Stomach (tissue), 9 donors: Measurements from ENCODE around the gene TRIM46. TPM values are rescaled to one million over a fixed set of nuclear protein-coding genes. Genes with fewer than 3 reads are reported as not detected.
A peak's percentile ranks its signal among the peaks of the same experiment; 100 is the strongest.

Source experiments
- DNase-seq, 2 donors: peaks; one replicate each; pipeline versions ENCODE4 v3.0.0 to v3.0.0-alpha.2; 2013 to 2019
- H3K27ac ChIP-seq, 5 donors: fragments of 200-600 bp in 4 of 5; sonication (generic) in 4 of 5; one replicate each; pipeline ENCODE4 v1.5.1; 2013 to 2019; ENCODE audit warnings: mild to moderate bottlenecking in 1 of 5, moderate library complexity in 1 of 5
- H3K27me3 ChIP-seq, 3 donors: fragments of 200-600 bp; sonication (generic); one replicate each; pipeline ENCODE4 v1.5.1; 2017 to 2019; ENCODE audit warnings: mixed run types in 1 of 3
- H3K36me3 ChIP-seq, 4 donors: fragments of 200-600 bp; sonication (generic); 1 replicate in 3 of 4; 2 replicates in 1 of 4; pipeline ENCODE4 v1.5.1; 2016 to 2019
- H3K4me1 ChIP-seq, 4 donors: fragments of 200-600 bp; sonication (generic); one replicate each; pipeline ENCODE4 v1.5.1; 2016 to 2019
- H3K4me3 ChIP-seq, 4 donors: fragments of 200-600 bp; sonication (generic) in 3 of 4; one replicate each; pipeline ENCODE4 v1.5.1; 2016 to 2019; ENCODE audit warnings: mild to moderate bottlenecking in 1 of 4
- H3K9me3 ChIP-seq, 4 donors: fragments of 200-600 bp; sonication (generic); one replicate each; pipeline ENCODE4 v1.5.1; 2016 to 2019
- EP300 ChIP-seq: sonication (generic); formaldehyde crosslinking; IDR thresholded peaks from one replicate; pipeline ENCODE4 v1.6.1; 2017; ENCODE audit warnings: antibody characterized with exemption
- POLR2A ChIP-seq, 4 donors: fragments of 450-650 bp; IDR thresholded peaks; one replicate each; pipeline ENCODE4 v1.6.1; 2016; ENCODE audit warnings: antibody characterized with exemption in 4 of 4, control low read depth in 2 of 4, mild to moderate bottlenecking in 1 of 4, moderate library complexity in 1 of 4
- POLR2AphosphoS5 ChIP-seq, 3 donors: sonication (generic); formaldehyde crosslinking; IDR thresholded peaks; one replicate each; pipeline ENCODE4 v1.6.1; 2016; ENCODE audit warnings: antibody characterized with exemption in 3 of 3
- WGBS, 5 donors: extraction: QIAGEN DNeasy Blood & Tissue Kit in 3 of 5; methylation state at CpG; one replicate each; pipeline versions ENCODE4 v1.1.5 to v1.1.7; 2013 to 2018; 5-methylcytosine and 5-hydroxymethylcytosine counted together
- intact Hi-C: fragments of 100-400 bp; cut with DNase I; formaldehyde crosslinking; loops from one replicate; pipeline ENCODE4 v1.15.1; 2023; ENCODE audit warnings: low total_unique reads
- polyA plus RNA-seq, 3 donors: library from polyadenylated mRNA; stranded (reverse); fragments of 200-250 nt; gene quantifications; one replicate each; pipeline ENCODE4 v1.2.3, GENCODE V29; 2013
- total RNA-seq, 5 donors: library from RNA; depleted of rRNA; stranded (reverse); fragments of >200 nt; gene quantifications; one replicate each; pipeline versions ENCODE4 v1.1.0 to v1.2.3, GENCODE V29; 2014 to 2016
- TF ChIP-seq, protein P1 (sequence below), 7 experiments: fragments of 450-650 bp in 4 of 7; fragments of 200-600 bp in 3 of 7; sonication (generic) in 3 of 7; IDR thresholded peaks; one replicate each; pipeline ENCODE4 v1.5.1; 2016 to 2019; ENCODE audit warnings: antibody characterized with exemption in 7 of 7, control low read depth in 2 of 7, mild to moderate bottlenecking in 1 of 7
- donor health status: healthy with polysubstance abuse.
- donor health status: Bipolar disorder and iron deficiency.
- donor health status: healthy.

TRIM46 gene
- total and polyA plus RNA-seq, 8 donors: 0.58 to 16.9 (median 0.71) TPM; not detected in 2

DNA sequence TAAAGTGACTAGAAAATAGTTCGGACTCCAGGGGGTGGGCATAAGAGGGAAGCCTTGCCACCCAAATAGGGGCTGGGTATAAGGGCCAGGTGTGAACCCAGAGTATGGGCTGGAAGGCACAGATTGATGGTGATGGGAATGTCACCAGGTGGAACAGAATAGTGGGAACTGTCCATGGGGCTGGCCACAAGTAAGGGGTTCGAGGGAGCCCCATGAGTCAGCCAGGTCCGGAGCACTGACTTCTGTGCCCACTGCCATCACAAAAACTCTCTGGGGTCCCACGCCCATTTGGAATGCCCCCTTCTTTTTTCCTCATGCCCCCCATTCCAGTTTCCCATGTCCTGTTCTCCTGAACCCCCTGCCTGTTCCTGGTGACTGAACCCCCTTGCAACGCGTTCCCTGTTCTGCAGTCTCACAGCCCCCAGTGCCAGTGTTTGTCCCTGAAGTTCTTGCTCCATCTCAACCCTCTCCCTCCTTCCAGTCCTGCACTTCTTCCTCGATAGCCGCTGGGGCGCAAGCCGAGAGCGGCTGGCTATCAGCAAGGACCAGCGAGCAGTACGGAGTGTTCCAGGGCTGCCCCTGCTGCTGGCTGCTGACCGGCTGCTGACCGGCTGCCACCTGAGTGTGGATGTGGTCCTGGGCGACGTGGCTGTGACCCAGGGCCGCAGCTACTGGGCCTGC lies 7.9 kb downstream of the TRIM46 start:
- H3K4me3 ChIP-seq: no peak overlapping the region
- peaks cover 0 to 16% (median 0%) of the 10 kb centered on the region in 4 donors for H3K36me3 ChIP-seq
- intact Hi-C loops: no loop called here
- H3K27ac ChIP-seq: peak overlapping the region; percentile 47 to 96 (median 70)
- peaks cover 34 to 81% (median 71%) of the 10 kb centered on the region in 4 donors for H3K4me1 ChIP-seq
- DNase-seq: peak in 1 of 2 donors; percentile 79
- peak in 2 of 3 donors; percentile 45 to 72 for TF ChIP-seq POLR2AphosphoS5 (IDR thresholded peaks at IDR 0.05)
- no peak for TF ChIP-seq POLR2A (IDR thresholded peaks at IDR 0.05)
- TF ChIP-seq EP300: no peak
- TF ChIP-seq, protein P1, sequence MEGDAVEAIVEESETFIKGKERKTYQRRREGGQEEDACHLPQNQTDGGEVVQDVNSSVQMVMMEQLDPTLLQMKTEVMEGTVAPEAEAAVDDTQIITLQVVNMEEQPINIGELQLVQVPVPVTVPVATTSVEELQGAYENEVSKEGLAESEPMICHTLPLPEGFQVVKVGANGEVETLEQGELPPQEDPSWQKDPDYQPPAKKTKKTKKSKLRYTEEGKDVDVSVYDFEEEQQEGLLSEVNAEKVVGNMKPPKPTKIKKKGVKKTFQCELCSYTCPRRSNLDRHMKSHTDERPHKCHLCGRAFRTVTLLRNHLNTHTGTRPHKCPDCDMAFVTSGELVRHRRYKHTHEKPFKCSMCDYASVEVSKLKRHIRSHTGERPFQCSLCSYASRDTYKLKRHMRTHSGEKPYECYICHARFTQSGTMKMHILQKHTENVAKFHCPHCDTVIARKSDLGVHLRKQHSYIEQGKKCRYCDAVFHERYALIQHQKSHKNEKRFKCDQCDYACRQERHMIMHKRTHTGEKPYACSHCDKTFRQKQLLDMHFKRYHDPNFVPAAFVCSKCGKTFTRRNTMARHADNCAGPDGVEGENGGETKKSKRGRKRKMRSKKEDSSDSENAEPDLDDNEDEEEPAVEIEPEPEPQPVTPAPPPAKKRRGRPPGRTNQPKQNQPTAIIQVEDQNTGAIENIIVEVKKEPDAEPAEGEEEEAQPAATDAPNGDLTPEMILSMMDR (IDR thresholded peaks at IDR 0.05): no peak
- no peaks in the 10 kb centered on the region for H3K9me3 ChIP-seq
- H3K27me3 ChIP-seq: no peaks in the 10 kb centered on the region
- 51 to 86% (median 62%) methylated on average over 14 to 18 of the region's 18 CpGs for WGBS, 5 donors

DNA sequence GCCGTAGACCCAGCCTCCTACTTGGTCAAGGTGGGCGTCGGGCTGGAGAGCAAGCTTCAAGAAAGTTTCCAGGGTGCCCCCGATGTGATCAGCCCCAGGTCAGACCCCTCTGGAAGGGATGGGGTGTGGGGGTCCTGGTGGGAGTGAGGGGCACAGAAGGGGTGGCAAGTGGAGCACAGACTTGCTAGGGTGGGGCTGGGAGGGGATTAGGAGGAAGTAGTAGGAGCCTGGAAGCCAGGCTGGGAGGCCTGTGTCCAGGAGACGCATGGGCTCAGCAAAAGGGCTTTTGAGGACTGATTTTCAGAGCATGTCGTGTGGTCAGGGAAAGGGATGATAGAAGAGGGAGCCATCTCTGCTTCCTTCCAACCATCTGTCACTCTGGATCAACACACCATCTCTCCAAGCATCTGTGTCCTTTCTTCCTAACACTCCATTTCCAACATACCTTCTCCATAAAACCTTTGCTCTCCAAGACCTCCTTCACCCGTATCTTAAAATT lies 8.5 kb downstream of the TRIM46 start:
- H3K9me3 ChIP-seq: no peaks in the 10 kb centered on the region
- peaks cover 35 to 81% (median 68%) of the 10 kb centered on the region in 4 donors for H3K4me1 ChIP-seq
- no peak for DNase-seq
- H3K4me3 ChIP-seq: no peak overlapping the region
- TF ChIP-seq, protein P1 (IDR thresholded peaks at IDR 0.05): no peak
- TF ChIP-seq POLR2AphosphoS5 (IDR thresholded peaks at IDR 0.05): no peak
- no peak for TF ChIP-seq EP300
- no peak for TF ChIP-seq POLR2A (IDR thresholded peaks at IDR 0.05)
- H3K36me3 ChIP-seq: peaks cover 0 to 16% (median 0%) of the 10 kb centered on the region in 4 donors
- intact Hi-C loops: no loop called here
- H3K27me3 ChIP-seq: no peaks in the 10 kb centered on the region
- WGBS, 5 donors: 61 to 79% (median 63%) methylated on average over 5 to 7 of the region's 7 CpGs
- peak overlapping the region; percentile 47 to 96 (median 70) for H3K27ac ChIP-seq

DNA sequence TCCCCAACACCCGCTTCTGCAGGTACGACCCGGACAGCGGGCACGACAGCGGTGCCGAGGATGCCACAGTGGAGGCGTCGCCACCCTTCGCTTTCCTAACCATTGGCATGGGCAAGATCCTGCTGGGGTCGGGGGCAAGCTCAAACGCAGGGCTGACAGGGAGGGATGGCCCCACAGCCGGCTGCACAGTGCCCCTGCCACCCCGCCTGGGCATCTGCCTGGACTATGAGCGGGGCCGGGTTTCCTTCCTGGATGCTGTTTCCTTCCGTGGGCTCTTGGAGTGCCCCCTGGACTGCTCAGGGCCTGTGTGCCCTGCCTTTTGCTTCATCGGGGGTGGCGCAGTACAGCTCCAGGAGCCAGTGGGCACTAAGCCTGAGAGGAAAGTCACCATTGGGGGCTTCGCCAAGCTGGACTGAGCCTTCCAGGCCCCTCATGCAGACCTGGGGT lies 10.1 kb downstream of the TRIM46 start:
- H3K27ac ChIP-seq: peak overlapping the region; percentile 72 to 90 (median 79)
- WGBS, 5 donors: 85 to 90% (median 87%) methylated on average over 18 to 20 of the region's 20 CpGs
- H3K27me3 ChIP-seq: no peaks in the 10 kb centered on the region
- intact Hi-C loops: no loop called here
- no peaks in the 10 kb centered on the region for H3K9me3 ChIP-seq
- H3K4me3 ChIP-seq: no peak overlapping the region
- H3K36me3 ChIP-seq: peaks cover 0 to 16% (median 0%) of the 10 kb centered on the region in 4 donors
- DNase-seq: no peak
- peaks cover 30 to 75% (median 57%) of the 10 kb centered on the region in 4 donors for H3K4me1 ChIP-seq
- TF ChIP-seq, protein P1 (IDR thresholded peaks at IDR 0.05): no peak
- peak in 2 of 3 donors; percentile 10 to 74 for TF ChIP-seq POLR2AphosphoS5 (IDR thresholded peaks at IDR 0.05)

DNA sequence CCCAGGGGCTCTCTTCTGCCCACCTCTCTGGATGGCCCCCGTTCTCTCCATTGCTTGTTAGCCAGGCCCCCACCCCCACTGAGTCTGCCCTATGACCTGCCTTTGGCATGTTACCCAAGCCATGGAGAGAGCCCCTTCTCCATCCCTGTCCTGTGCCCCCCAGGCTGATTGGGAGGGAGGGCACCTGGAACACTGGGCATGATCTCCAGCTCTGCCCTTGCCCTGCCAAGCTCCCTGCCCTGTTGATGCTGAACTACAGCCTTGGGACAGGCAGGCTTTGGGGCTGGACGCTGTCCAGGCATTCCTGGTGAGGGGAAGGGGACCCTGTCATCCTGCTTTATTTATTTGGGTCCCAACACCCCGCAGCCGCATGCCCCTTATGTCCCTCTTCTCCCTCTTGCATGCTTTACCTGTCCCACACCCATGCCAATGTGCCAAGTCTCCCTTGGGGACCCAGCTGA lies 10.7 kb downstream of the TRIM46 start:
- TF ChIP-seq EP300 (no peak), POLR2A (IDR thresholded peaks at IDR 0.05) (no peak), POLR2AphosphoS5 (IDR thresholded peaks at IDR 0.05) (peak in 1 of 3 donors; percentile 11)
- TF ChIP-seq, protein P1 (IDR thresholded peaks at IDR 0.05): no peak
- Histone ChIP-seq H3K4me3 (no peak overlapping the region), H3K4me1 (peaks cover 30 to 69% (median 52%) of the 10 kb centered on the region in 4 donors), H3K27me3 (no peaks in the 10 kb centered on the region), H3K27ac (peak overlapping the region; percentile 72 to 90 (median 79)), H3K9me3 (no peaks in the 10 kb centered on the region), H3K36me3 (peaks cover 0 to 14% (median 0%) of the 10 kb centered on the region in 4 donors)
- 56 to 71% (median 65%) methylated on average over 4 of the region's 4 CpGs for WGBS, 5 donors
- intact Hi-C loops: no loop called here
- DNase-seq: peak in 1 of 2 donors; percentile 29
